Measurements from ENCODE around the gene FNBP1.

Gene FNBP1

GRCh38 chr9:129889941-129890717 lies 152.9 kb downstream of the FNBP1 start:
- DNase-seq (ENCODE audit: low read depth) = no peak

- no peak for DNase-seq (ENCODE audit: low read depth)
Measured at GRCh38 chr9:129889122-129889940, 153.7 kb downstream of the FNBP1 start.

GRCh38 chr9:129888293-129889121 lies 154.5 kb downstream of the FNBP1 start:
- peak; percentile 90 for DNase-seq (ENCODE audit: low read depth)

- DNase-seq (ENCODE audit: low read depth) = no peak
Measured at GRCh38 chr9:129887334-129888292, 155.4 kb downstream of the FNBP1 start.

- no peak for DNase-seq (ENCODE audit: low read depth)
Measured at GRCh38 chr9:129886226-129887174, 156.5 kb downstream of the FNBP1 start.

GRCh38 chr9:129885670-129886106 lies 157.3 kb downstream of the FNBP1 start:
- DNase-seq (ENCODE audit: low read depth) = peak; percentile 88

GRCh38 chr9:129885018-129885669 lies 157.8 kb downstream of the FNBP1 start:
- no peak for DNase-seq (ENCODE audit: low read depth)

- peak; percentile 93 for DNase-seq (ENCODE audit: low read depth)
Measured at GRCh38 chr9:129884220-129885017, 158.6 kb downstream of the FNBP1 start.

- no peak for DNase-seq (ENCODE audit: low read depth)
Measured at GRCh38 chr9:129881547-129882324, 161.3 kb downstream of the FNBP1 start.

- no peak for DNase-seq (ENCODE audit: low read depth)
Measured at GRCh38 chr9:129880654-129881546, 162.1 kb downstream of the FNBP1 start.

GRCh38 chr9:129879991-129880653 lies 162.9 kb downstream of the FNBP1 start:
- DNase-seq (ENCODE audit: low read depth) = no peak

GRCh38 chr9:129879103-129879699 lies 163.8 kb downstream of the FNBP1 start:
- no peak for DNase-seq (ENCODE audit: low read depth)

GRCh38 chr9:129878291-129878690 lies 164.7 kb downstream of the FNBP1 start:
- no peak for DNase-seq (ENCODE audit: low read depth)

GRCh38 chr9:129876815-129877214 lies 166.2 kb downstream of the FNBP1 start:
- DNase-seq (ENCODE audit: low read depth) = no peak

GRCh38 chr9:129875687-129876395 lies 167.1 kb downstream of the FNBP1 start:
- DNase-seq (ENCODE audit: low read depth) = no peak

All from activated gamma-delta T cell treated with anti-CD3 and anti-CD28 coated beads, Interleukin-2, amount 50 U/mL, for 16 hours (primary cell).